Fibroblast of skin of scalp (primary cell): ENCODE results near the gene SLC40A1. TPM values are rescaled to one million over a fixed set of nuclear protein-coding genes. Genes with fewer than 3 reads are reported as not detected.
A peak's percentile ranks its signal among the peaks of the same experiment; 100 is the strongest.
"Not testable (repeated sequence)": the region's sequence is repeated elsewhere in the genome, so short reads cannot be mapped to it uniquely, and the experiment has no call there.

Experiments used
- DNase-seq: peaks from one replicate; pipeline ENCODE4 v3.0.0-alpha.2; 2013
- polyA plus RNA-seq, 2 experiments: library from polyadenylated mRNA; unstranded; fragments of 120-200 nt; gene quantifications; one replicate each; pipeline ENCODE4 v1.2.1, GENCODE V29; 2013; ENCODE audit not compliant: insufficient read length in 2 of 2

Gene SLC40A1, protein sequence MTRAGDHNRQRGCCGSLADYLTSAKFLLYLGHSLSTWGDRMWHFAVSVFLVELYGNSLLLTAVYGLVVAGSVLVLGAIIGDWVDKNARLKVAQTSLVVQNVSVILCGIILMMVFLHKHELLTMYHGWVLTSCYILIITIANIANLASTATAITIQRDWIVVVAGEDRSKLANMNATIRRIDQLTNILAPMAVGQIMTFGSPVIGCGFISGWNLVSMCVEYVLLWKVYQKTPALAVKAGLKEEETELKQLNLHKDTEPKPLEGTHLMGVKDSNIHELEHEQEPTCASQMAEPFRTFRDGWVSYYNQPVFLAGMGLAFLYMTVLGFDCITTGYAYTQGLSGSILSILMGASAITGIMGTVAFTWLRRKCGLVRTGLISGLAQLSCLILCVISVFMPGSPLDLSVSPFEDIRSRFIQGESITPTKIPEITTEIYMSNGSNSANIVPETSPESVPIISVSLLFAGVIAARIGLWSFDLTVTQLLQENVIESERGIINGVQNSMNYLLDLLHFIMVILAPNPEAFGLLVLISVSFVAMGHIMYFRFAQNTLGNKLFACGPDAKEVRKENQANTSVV
- polyA plus RNA-seq (2013, experiment 1 of 2; ENCODE audit: insufficient read length) = 1.2 TPM
- polyA plus RNA-seq (2013, experiment 2 of 2; ENCODE audit: insufficient read length) = 2.1 TPM

DNA sequence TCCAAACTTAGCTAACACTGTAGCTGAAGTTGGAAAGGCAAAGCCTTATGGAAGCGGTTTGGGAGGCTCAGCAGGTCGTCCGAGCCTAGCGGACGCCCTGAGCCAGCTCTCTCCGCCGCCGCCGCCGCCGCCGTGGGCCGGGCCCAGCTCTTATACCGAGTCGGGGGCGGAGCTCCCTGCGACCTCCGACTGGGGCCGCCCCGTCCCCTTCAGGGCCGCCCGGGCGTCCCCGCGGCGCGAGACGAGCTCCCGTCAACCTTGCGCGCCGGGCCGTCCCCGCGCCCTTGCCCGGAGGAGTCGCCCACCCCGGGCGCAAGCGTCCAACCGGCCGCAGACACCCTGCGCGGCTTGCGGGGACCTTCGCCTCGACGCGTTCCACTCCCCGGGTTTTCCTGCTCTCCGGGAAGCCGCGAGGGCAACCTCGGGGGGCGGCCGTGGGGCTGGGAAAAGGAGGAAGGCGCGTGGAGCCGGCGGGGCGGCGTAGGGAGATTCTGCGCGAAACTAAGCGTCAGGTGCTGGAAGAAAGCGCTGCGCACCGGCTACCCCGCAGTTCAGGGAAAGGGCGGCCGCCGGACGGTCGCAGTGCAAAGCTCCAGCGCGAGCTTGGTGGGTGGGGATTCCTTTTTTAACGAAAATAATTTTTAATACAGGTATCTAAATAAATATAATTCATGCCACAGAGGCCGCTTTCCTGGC lies at the start of gene SLC40A1:
SLC40A1 (minus strand) TSS at position 129 of the 696 bp plus-strand sequence. CDS start 326 bp downstream, outside the sequence.
- peak; percentile 62 for DNase-seq

DNA sequence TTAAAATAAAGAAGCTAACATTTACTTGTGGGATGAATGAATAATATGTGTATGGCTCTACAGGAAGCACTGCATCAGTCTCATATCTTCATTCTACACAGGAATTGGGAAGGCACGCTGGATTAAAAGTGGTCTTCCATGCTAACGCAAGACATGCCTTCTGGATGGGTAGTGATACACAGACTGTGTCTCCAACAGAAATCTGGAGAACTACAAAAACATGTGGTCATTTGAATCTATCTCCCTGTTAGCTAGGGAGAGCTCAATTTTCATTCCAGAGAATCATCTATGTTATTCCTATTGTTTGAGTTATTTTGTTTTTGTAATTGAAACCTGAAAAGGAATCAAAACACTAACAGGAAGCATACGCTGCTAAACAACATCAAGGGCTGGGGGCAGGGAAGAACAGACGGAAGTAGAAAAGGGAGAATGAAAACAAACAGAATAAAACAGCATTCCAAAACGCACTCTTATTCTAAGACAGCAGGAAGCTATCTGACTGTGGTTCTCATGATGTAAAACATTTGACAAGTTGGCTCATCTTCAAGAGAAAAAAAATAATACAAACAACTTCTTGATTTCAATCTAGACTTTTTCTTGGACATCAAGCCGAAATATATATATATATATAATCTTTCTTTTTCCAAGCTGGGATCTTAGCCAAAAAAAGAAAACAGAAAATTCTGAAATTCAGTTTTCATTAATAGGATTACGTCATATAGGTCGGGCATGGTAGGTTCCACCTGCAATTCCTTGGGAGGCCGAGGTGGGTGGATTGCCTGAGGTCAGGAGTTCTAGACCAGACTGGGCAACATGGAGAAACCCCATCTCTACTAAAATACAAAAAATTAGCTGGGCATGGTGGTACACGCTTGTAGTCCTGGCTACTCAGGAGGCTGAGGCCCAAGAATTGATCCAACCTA lies 49.2 kb upstream of the SLC40A1 start:
- peak; percentile 48 for DNase-seq

DNA sequence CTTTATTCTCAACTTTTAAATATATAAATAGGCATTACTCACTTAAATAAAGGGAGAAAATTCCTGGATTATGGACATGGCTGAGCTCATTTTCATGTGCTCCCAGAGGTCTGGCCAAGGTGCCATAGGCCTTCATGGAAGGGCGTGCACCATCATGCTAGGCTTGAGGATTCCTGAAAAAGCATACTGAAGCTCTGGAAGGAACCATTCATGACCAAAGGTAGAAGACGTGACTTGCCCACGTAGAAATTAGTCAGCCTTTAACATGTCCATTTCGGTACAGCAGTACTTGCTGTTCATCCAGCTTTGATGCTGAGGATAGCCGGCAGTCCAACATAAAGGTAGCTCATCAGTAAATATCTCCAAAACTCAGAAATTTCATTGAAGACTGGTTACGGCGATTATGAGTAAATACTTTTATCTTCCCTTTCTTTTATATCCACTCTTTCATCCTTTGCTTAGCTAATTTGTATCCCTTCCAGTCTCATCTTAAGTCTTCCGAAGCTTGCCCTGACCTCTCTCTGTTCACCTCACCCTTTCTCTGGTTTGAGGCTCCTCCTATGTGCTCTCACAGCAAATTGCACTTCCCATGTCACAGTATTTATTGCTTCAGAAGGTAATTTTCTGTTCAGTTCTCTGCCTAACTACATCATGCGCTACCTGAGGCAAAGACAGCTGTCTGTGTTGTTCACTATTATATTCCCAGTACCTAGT lies 48.4 kb upstream of the SLC40A1 start:
- DNase-seq = no peak

DNA sequence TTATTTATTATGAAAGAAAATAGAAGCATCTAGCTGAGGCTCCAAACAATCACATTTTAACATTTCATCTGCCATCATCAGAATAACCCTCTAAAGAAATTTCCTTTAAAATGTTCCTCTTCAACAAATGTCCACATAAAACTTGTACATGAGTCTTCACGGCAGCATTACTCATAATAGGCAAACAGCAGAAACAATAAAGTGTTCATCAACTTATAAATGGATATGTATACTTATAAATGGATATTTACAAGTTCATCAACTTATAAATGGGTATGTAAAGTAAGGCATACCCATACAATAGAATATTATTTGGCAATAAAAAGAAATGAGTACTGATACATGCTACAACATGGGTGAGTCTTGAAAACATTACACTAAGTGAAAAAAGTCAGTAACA lies 47.2 kb upstream of the SLC40A1 start:
- no peak for DNase-seq

DNA sequence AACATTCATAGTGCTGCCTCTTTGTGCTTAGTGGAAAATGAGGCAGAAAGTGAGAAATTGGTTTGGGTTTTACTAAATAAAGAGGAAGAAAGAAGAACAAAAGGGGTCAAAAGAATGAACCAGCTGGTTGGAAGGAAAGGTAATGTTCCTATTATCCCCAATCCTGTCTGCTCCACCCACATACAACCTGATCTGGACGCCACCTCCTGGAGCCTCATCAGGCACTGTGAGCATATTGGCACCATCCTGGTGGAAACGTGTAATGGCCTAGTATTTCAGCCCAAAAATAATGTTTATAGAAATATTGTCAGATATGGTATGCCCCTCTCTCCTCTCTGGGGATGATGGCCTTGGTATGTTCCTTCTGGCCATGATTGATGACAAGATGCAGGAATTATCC lies 45.0 kb upstream of the SLC40A1 start:
- no peak for DNase-seq

DNA sequence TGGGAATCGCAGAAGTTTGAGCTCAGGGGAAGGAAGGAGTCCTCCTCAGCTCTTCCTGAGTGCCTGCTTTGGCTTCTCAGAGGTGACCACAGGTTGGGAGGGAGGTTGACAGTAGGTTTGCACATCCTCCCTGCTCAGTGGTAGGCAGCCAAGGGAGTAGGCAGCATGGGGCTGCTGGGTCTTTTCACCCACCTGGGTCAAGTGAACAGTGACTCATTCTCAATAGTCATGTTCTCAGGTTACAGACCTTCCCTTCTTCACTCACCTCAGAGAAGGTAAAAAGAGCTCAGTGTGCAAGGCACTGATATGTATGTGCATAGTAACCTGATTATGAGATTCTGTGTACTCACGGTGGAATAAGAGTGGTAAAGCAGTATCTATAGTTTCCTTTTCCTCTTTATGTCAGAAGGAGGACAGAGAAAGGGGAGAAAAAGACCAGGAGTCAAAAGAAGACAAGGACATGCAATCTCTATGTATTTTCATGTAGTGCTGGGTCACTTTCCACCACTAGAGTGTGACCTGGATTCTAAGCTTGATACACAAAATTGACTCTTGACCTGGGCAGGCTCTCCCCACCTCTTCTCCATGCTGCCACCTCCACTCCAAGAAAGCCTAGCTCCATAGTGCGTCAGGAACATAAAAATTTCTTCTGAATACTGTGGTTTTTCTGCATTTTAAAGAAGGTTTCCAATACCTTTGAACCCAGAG lies 44.2 kb upstream of the SLC40A1 start:
- DNase-seq = no peak

DNA sequence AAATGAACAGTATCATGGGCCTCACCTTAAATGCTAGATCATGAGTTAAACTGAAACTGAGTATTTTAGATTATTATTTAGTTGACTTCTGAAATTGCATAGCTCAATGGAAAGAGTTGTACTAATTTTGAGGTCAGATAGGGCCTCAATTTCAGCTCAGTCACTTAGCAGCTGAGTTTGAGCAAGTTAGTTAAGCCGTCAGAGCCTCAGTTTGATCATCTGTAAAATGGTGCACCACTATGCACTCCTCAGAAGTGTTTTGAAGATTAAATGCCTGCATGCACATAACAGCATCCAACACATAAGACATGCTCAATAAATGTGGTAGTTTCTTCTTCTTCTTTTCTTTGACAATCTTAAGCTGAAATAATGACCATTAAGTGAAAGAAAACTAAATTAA lies 42.5 kb upstream of the SLC40A1 start:
- DNase-seq = no peak

DNA sequence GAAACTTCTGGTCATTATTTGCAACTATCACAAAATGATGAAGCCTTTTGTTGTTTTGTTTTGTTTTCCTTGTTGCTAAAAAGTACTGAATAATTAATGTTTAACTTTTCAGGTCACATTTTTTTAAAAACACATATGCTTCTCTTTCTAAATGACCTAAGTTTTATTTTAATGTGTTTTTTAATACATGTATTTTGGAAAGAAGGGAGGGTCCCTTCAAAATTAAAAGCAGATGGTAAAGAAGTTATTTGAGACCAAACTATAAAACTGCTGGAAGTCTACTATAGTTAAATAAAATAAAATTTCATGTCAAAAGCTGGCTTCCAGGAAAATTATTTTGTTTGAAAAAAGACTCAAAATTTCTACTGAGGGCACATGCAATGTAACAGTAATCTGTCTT lies 41.2 kb upstream of the SLC40A1 start:
- no peak for DNase-seq

DNA sequence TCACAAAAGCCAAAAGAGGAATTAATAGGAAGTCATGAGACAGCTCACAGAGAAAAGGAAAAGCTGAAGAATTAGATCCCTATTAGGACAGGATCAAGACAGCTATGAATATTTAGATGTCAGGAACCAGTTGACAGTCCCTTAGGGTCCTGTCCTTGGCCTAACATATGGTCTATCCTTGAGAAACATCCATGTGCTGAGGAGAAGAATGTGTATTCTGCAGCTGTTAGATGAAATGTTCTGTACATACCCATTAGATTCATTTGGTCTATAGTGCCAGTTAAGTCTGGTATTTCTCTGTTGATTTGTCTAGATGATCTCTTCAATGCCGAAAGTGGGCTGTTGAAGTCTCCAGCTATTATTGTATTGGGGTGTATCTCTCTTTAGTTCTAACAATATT lies 37.6 kb upstream of the SLC40A1 start:
- no peak for DNase-seq

DNA sequence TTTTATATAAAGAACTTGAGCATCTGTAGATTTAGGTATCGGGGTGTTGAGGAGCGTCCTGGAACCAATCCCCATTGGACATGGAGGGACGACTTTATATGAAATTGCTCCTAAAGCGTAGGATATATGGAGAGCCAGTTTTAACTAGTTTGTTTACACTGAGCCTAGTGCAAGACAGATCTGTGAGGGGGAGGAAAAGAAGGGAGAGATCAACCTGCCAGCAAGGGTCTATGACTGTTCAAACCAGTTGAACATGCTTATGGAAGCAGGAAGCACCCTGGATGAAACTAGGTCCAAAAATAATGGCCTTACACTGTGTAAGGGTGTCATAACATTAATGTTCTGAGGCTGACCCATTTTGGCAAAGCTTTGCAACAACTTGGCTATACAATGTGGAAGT lies 34.0 kb upstream of the SLC40A1 start:
- no peak for DNase-seq

DNA sequence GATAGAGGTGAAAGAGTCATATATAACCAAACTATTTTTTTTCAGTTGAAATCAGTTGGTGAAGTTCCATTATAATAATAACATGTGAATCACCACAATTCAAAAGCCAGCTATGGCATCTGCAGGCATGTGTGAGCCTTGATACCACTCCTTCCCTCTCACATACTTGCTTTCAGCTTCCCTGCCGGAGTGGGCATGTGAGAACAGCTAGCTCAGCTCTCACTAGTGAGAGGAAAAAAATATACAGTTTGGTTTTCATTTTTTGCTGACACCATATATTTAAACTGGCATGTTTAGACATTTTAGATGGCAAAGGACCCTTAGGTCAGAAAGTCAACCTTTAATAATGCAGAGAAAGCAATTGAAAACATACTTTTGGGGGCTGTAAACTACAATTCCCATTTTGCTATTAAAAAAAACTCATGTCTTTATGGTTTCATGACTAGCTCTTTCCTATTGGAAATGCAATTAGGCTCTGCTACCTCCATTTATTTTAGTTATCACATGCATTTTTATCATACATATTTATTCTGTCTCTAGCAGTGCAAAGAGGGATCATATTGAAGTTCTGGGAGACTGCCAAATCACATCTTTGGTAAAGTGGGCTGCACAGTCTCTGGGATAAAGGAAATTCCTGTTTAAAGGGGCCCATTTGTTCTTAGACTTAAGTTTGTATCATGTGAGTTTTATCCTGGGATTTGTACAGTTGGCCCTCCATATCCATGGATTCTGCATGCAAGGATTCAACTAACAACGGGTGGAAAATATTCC lies 33.2 kb upstream of the SLC40A1 start:
- DNase-seq = peak; percentile 40

DNA sequence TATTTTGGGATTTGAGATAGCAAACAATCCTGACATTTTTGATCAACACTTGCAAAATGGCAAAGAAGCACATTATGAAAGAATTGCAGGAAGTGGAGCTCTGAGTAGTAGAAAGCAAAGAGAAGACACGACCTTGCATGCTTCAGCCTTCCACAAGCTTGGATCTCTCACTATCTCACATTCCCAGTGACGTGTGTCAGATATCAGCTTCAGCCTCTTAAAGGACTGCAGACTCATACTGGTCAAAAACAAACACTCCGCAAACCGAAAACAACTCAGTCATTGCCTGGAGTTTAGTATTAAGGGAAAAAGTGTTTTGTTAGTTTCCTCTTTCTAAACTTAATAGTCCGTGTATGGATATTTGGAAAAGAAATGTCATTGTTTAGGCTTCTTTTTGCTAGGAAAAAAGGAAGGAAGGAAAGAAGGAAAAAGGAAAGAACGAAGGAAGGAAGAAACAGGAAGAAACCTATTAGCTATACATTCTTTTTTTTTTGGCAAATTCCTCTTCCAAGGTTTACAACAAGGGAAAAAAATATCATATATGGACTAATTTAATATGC lies 32.6 kb upstream of the SLC40A1 start:
- peak; percentile 66 for DNase-seq

DNA sequence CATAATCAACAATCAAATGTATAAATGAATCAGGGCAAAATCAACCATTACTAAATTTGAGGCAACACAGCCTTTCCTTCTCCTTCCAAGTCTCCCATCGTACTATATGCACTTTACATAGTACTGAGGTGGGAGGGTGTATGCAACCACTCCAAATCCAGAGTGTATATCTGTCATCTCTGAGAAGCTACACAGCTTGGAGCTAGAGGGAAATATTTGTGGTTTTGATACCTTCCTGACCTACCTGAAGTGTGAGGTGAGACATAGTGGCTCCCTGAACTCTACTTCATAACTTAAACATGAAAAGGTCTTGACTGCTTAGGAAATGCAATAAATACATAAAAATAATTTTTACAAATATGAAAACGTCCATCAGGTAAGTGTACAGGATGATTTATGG lies 30.1 kb upstream of the SLC40A1 start:
- DNase-seq = no peak

DNA sequence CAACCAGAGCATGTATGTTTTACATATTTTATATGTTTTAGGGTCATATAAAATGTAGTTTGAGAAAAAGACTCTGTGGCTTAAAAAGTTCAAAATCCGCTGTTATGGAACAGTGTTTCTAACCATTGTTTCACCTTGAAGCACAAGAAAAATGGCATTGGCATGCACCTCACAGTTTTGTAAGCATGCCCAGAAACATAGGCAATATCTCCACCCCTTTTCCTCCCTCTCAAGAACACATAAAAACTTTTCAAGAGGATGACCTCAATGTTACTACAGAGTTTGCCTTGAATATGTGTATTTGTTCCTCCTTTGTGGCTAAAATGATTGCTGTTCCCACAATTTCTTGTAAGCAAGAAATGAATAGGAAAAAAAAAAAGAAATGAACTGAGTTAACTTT lies 29.3 kb upstream of the SLC40A1 start:
- no peak for DNase-seq

DNA sequence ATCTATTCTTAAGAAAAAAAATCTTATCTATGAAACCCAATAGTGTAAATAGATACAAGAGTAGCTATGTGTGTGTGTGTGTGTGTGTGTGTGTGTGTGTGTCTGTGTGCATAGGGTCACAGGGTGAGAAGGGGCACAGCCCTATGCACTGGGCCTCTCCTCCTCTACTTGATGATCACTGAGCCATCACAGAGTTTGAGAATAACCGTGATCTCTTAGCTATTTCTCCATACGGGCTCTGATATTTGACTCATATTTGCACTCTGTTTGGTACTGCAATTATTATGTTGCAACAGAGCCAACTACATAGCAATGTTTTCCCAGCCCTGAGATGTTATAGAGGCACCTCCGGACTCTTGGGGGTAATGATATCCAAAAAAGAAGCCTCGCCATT lies 28.8 kb upstream of the SLC40A1 start:
- no peak for DNase-seq

DNA sequence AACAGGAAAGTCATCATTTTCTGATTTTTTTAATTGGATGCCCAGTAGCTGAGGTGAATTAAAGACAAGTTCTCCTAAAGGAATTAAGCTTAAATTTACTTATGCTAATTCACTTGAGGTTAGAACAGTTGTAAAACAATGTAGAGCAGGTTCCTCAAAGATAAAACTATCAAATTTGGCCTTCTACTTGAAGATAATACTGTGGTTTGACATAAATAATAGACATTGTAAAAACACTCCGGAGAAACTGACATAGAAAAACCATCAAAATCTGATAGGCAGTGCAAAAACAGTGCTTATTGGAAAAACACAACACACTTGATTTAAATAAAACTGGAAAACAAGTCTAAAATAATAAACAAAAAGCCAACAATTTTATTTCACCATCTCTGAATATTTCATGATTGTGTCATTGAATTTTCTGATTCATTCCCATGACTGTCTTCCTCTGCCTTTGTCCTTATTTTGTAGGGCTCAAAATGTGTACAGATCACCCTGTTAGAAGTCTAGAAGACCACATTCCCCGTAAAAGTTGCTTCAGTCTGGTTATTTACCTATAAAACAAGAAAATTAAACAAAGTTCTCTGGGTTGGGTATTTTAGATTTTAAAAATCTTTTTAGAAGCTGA lies 28.3 kb upstream of the SLC40A1 start:
- DNase-seq = peak; percentile 34

DNA sequence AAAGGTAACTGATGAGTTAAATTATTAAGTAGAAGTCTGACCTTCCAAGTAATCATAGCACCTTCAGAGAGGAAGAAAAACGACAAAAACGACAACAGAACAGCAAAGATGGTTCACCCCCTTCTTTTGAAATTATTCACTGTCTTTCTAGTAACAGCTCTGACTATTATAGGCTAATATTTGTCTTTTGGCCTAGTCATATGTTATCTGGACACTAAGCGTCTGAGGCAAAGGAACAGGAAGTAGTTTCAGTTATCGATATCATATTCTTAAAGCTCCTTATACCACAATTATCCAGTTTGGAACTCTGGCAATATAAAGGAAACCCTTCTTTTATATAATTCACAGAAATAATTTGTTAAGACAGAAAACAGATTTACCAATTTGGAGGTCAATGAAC lies 27.6 kb upstream of the SLC40A1 start:
- no peak for DNase-seq

DNA sequence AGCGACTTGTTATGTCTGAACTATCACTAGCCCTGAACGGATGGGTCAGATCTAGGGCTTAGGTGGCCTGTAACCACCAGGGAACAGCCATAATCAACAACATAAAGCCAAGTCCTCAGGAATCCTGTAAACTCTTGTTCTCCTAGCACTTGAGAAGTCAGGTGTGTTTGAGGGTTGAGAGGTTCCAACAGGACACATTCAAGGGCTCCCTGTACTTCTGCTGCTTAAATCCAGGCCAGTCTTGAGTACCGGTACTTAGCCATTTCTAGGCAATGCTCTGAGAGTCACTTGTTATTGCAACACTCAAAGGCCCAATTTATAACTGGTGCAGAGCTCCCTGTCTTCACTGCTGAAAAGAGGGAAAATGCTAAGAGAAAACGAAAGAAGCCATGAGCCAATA lies 21.6 kb upstream of the SLC40A1 start:
- no peak for DNase-seq

DNA sequence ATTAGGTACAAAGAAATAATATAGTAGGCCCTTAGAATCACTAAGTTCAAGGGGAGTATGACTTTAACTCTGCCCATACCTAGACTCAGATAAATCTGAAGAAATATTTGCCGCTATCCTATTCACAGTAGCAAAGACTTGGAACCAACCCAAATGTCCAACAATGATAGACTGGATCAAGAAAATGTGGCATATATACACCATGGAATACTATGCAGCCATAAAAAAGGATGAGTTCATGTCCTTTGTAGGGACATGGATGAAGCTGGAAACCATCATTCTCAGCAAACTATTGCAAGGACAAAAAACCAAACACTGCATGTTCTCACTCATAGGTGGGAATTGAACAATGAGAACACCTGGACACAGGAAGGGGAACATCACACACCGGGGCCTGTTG lies 21.1 kb upstream of the SLC40A1 start:
- DNase-seq = not testable (repeated sequence)

DNA sequence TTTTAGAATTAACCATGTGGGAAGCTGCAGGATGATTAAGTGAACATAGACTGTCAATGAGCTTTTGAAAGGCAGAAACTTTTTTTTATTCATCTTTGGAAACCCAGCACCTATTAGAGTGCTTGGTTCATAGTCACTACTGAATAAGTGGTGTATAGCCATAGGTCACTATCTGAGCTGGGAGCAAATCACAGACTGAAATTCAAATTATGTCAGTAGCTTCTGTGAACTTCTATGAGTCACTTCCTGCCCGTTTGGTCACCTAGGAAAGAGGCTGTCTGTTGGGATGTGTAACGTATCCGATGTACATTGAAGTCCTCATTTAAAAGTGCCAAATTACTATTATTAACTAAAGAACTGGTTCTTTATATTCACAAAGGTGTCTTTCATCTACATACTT lies 20.5 kb upstream of the SLC40A1 start:
- no peak for DNase-seq
